ENCODE data around the gene SV2C. TPM values are rescaled to one million over a fixed set of nuclear protein-coding genes. Genes with fewer than 3 reads are reported as not detected.

Gene SV2C
- total and polyA plus RNA-seq, 10 of the 15 experiments (the other 5 are each of a cell fraction or from before 2014, with no cell fraction given) = under 0.01 to 1.1 (median 0.63) TPM

DNA sequence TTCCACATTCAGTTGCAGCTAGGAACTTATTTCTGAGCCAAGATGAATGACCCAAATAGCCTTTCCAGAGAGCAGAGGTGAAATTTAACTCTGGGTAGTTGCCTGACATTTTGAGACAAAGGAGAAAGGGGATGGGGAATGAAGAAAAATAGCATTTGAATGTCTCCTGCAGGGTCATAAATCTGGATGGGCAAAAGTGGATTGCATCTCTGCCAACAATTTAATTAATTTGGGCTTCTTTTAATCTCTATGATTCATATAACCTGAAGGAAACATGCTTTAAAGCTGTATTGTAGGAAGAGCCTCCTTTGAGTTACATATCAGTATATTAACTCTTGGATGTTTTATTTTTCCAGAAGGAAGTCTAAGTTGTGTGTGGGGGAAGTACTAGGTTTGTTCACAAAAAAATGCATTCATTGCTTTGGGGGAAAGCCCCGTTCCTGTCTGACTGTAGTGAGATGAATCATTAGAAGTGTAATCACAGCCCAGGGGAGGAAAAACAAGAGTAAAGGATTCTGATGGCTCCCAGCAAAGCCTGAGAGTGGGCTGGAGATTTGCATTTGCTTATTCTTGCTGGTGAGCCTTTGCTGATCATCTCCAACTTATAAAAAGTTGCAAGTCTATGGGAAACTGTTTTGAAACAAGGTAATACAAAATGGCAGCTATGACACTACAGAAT is 186.9 kb downstream of the SV2C start:
- Histone ChIP-seq H3K4me2 (ENCODE audit: control insufficient read depth, insufficient read depth) (0 out of 2 replicates have a peak overlapping the region, but pooled peaks have one; percentile 7), H4K20me1 (ENCODE audit: control insufficient read depth, insufficient read depth) (no peaks in the 10 kb centered on the region), H3K4me3 (no peak overlapping the region), H3K27ac (ENCODE audit: control insufficient read depth, insufficient read depth) (no peak overlapping the region), H3K79me2 (ENCODE audit: control insufficient read depth, insufficient read depth, low read length) (no peaks in the 10 kb centered on the region), H3K9ac (ENCODE audit: control insufficient read depth, insufficient read depth, low read length) (no peak overlapping the region), H3K36me3 (ENCODE audit: control insufficient read depth in 2 of 2, insufficient read depth in 2 of 2, low read length in 1 of 2) (no peaks in the 10 kb centered on the region), H3K9me3 (replicated peaks; ENCODE audit: control insufficient read depth, insufficient read depth, low read length) (peaks cover 2% of the 10 kb centered on the region; the same call in 2 of the 3 replicates), H2AFZ (ENCODE audit: control insufficient read depth, low read depth, low read length) (no peak overlapping the region), H3K4me1 (ENCODE audit: control insufficient read depth, insufficient read depth, low read length) (peaks cover 5% of the 10 kb centered on the region; the same call in 1 of the 2 replicates), H3K27me3 (replicated peaks in 1 of 2; ENCODE audit: control insufficient read depth in 2 of 2, insufficient read depth in 2 of 2, low read length in 1 of 2) (no peaks in the 10 kb centered on the region)
- TF ChIP-seq, protein P1, sequence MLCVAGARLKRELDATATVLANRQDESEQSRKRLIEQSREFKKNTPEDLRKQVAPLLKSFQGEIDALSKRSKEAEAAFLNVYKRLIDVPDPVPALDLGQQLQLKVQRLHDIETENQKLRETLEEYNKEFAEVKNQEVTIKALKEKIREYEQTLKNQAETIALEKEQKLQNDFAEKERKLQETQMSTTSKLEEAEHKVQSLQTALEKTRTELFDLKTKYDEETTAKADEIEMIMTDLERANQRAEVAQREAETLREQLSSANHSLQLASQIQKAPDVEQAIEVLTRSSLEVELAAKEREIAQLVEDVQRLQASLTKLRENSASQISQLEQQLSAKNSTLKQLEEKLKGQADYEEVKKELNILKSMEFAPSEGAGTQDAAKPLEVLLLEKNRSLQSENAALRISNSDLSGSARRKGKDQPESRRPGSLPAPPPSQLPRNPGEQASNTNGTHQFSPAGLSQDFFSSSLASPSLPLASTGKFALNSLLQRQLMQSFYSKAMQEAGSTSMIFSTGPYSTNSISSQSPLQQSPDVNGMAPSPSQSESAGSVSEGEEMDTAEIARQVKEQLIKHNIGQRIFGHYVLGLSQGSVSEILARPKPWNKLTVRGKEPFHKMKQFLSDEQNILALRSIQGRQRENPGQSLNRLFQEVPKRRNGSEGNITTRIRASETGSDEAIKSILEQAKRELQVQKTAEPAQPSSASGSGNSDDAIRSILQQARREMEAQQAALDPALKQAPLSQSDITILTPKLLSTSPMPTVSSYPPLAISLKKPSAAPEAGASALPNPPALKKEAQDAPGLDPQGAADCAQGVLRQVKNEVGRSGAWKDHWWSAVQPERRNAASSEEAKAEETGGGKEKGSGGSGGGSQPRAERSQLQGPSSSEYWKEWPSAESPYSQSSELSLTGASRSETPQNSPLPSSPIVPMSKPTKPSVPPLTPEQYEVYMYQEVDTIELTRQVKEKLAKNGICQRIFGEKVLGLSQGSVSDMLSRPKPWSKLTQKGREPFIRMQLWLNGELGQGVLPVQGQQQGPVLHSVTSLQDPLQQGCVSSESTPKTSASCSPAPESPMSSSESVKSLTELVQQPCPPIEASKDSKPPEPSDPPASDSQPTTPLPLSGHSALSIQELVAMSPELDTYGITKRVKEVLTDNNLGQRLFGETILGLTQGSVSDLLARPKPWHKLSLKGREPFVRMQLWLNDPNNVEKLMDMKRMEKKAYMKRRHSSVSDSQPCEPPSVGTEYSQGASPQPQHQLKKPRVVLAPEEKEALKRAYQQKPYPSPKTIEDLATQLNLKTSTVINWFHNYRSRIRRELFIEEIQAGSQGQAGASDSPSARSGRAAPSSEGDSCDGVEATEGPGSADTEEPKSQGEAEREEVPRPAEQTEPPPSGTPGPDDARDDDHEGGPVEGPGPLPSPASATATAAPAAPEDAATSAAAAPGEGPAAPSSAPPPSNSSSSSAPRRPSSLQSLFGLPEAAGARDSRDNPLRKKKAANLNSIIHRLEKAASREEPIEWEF (IDR thresholded peaks at IDR 0.05; ENCODE audit: insufficient replicate concordance, low read depth, low read length) = no peak
- TF ChIP-seq SMARCA5 (IDR thresholded peaks at IDR 0.05) (no peak), IKZF2 (IDR thresholded peaks at IDR 0.05) (peak; percentile 74), SUZ12 (IDR thresholded peaks at IDR 0.05; ENCODE audit: unreplicated experiment) (no peak), NFIC (IDR thresholded peaks at IDR 0.05; ENCODE audit: low read depth, low read length) (0 out of 2 replicates have a peak, but pooled peaks have one; percentile 36), HDAC2 (IDR thresholded peaks at IDR 0.05) (no peak), IKZF1 (conservative IDR thresholded peaks at IDR 0.05) (peak; percentile 61), ATF7 (IDR thresholded peaks at IDR 0.05; ENCODE audit: low read depth) (0 out of 2 replicates have a peak, but pooled peaks have one; percentile 17), EED (IDR thresholded peaks at IDR 0.05; ENCODE audit: low read depth) (peak; percentile 73; the same call in 1 of the 2 replicates), JUNB (IDR thresholded peaks at IDR 0.05) (peak; percentile 71), EP300 (IDR thresholded peaks at IDR 0.05; ENCODE audit: borderline replicate concordance in 1 of 2, control insufficient read depth in 1 of 2, low read depth in 2 of 2, low read length in 2 of 2) (peak in 1 of 2 experiments; percentile 11; a peak in 1 of 4 replicates), SPI1 (IDR thresholded peaks at IDR 0.05; ENCODE audit: borderline replicate concordance, insufficient read depth, low read depth, low read length) (no peak)
- TF ChIP-seq, protein P2, sequence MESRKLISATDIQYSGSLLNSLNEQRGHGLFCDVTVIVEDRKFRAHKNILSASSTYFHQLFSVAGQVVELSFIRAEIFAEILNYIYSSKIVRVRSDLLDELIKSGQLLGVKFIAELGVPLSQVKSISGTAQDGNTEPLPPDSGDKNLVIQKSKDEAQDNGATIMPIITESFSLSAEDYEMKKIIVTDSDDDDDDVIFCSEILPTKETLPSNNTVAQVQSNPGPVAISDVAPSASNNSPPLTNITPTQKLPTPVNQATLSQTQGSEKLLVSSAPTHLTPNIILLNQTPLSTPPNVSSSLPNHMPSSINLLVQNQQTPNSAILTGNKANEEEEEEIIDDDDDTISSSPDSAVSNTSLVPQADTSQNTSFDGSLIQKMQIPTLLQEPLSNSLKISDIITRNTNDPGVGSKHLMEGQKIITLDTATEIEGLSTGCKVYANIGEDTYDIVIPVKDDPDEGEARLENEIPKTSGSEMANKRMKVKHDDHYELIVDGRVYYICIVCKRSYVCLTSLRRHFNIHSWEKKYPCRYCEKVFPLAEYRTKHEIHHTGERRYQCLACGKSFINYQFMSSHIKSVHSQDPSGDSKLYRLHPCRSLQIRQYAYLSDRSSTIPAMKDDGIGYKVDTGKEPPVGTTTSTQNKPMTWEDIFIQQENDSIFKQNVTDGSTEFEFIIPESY (IDR thresholded peaks at IDR 0.05) = no peak
- TF ChIP-seq, protein P3, sequence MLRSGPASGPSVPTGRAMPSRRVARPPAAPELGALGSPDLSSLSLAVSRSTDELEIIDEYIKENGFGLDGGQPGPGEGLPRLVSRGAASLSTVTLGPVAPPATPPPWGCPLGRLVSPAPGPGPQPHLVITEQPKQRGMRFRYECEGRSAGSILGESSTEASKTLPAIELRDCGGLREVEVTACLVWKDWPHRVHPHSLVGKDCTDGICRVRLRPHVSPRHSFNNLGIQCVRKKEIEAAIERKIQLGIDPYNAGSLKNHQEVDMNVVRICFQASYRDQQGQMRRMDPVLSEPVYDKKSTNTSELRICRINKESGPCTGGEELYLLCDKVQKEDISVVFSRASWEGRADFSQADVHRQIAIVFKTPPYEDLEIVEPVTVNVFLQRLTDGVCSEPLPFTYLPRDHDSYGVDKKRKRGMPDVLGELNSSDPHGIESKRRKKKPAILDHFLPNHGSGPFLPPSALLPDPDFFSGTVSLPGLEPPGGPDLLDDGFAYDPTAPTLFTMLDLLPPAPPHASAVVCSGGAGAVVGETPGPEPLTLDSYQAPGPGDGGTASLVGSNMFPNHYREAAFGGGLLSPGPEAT (IDR thresholded peaks at IDR 0.05; ENCODE audit: low read depth) = peak; percentile 54; the same call in 1 of the 2 replicates
- peak; percentile 90 for ATAC-seq
- ChIA-PET SMC1A (ENCODE audit: uncharacterized antibody, unreplicated experiment) (interaction anchor here (0.7 kb wide), 1 partner anchor 33 kb away, joined by 3 read pairs; no protein-coding TSS in a partner anchor), RAD21 (ENCODE audit: unreplicated experiment) (interaction anchor here (0.7 kb wide), 1 partner anchor 313 kb away, joined by 3 read pairs; no protein-coding TSS in a partner anchor), POLR2A (interaction anchor here (1.2 kb wide), 1 partner anchor 23 kb away, joined by 4 read pairs; no protein-coding TSS in a partner anchor), CTCF (interaction anchor here (0.5 to 1.3 kb wide), 3 partner anchors 95 to 313 kb away, joined by 3 read pairs; no protein-coding TSS in a partner anchor)
- no peak for FAIRE-seq
- no TSS peak for BruUV-seq (replicated peaks)
- no peak for DNase-seq (ENCODE audit: low read depth, low spot score)
- intact Hi-C loops (cut with micrococcal nuclease; ENCODE audit: unreplicated experiment) = no loop called here
- 0% methylated on average over 1 of the region's 1 CpG for WGBS (ENCODE audit: insufficient coverage, insufficient replicate concordance, low lambda C conversion rate, missing lambda C conversion rate)
- in situ Hi-C loops (cut with MboI) = no loop called here
